DOHH2 (cell line): ENCODE results near the gene GPR160.

ENCODE experiments used
- H3F3A ChIP-seq: fragments of 200-600 bp; sonication (generic), shearing (Covaris generic); 2 replicates; pipeline ENCODE4 v1.6.0; 2016; ENCODE audit warnings: antibody characterized with exemption, mild to moderate bottlenecking; ENCODE audit not compliant: control insufficient read depth, insufficient read depth
- H3K27ac ChIP-seq: fragments of 200-600 bp; sonication (generic); 2 replicates; pipeline ENCODE4 v1.5.1; 2014; ENCODE audit warnings: low read depth, mild to moderate bottlenecking, low read length, moderate library complexity
- H3K27me3 ChIP-seq: fragments of 200-600 bp; sonication (generic); 2 replicates; pipeline ENCODE4 v1.6.1; 2014; ENCODE audit warnings: mild to moderate bottlenecking, low read length, mixed read lengths; ENCODE audit not compliant: control insufficient read depth
- H3K36me3 ChIP-seq: fragments of 200-600 bp; sonication (generic); 2 replicates; pipeline ENCODE4 v1.6.1; 2014; ENCODE audit warnings: mild to moderate bottlenecking, low read length, moderate library complexity, mixed read lengths; ENCODE audit not compliant: control insufficient read depth
- H3K4me1 ChIP-seq: fragments of 200-600 bp; sonication (generic); 2 replicates; pipeline ENCODE4 v1.6.1; 2014; ENCODE audit warnings: mild to moderate bottlenecking, low read length, mixed read lengths; ENCODE audit not compliant: control insufficient read depth
- H3K4me2 ChIP-seq: fragments of 200-600 bp; sonication (generic); 2 replicates; pipeline ENCODE4 v1.6.0; 2014; ENCODE audit warnings: mild to moderate bottlenecking, low read length, moderate library complexity
- H3K4me3 ChIP-seq: fragments of 200-600 bp; sonication (generic); 2 replicates; pipeline ENCODE4 v1.5.1; 2014; ENCODE audit warnings: mild to moderate bottlenecking, low read length, mixed read lengths
- H3K79me2 ChIP-seq: fragments of 200-600 bp; sonication (generic); 2 replicates; pipeline ENCODE4 v1.6.1; 2014; ENCODE audit warnings: mild to moderate bottlenecking, low read length, mixed read lengths; ENCODE audit not compliant: control insufficient read depth
- H3K9me2 ChIP-seq: fragments of 200-600 bp; sonication (generic); replicated peaks from 2 replicates; pipeline ENCODE4 v1.6.1; 2014; ENCODE audit warnings: mild to moderate bottlenecking, low read length, mixed read lengths; ENCODE audit not compliant: control insufficient read depth
- H3K9me3 ChIP-seq: fragments of 200-600 bp; sonication (generic); 2 replicates; pipeline ENCODE4 v1.6.1; 2014; ENCODE audit warnings: antibody characterized with exemption, low read length, mixed read lengths; ENCODE audit not compliant: control insufficient read depth, insufficient read depth
- H4K20me1 ChIP-seq: fragments of 200-600 bp; sonication (generic); 2 replicates; pipeline ENCODE4 v1.6.0; 2014; ENCODE audit warnings: low read depth, mild to moderate bottlenecking, antibody characterized with exemption, low read length, moderate library complexity; ENCODE audit not compliant: control insufficient read depth, insufficient read depth
- EZH2phosphoT487 ChIP-seq: fragments of 200-600 bp; sonication (generic); IDR thresholded peaks from 2 replicates; pipeline ENCODE4 v1.6.1; 2017; ENCODE audit warnings: borderline replicate concordance, mild to moderate bottlenecking, antibody characterized with exemption, low read length, moderate library complexity, mixed read lengths
- TF ChIP-seq, protein P1 (sequence below): fragments of 200-600 bp; sonication (generic); IDR thresholded peaks from one replicate; pipeline ENCODE4 v1.5.1; 2014; ENCODE audit warnings: antibody characterized with exemption, mild to moderate bottlenecking, low read depth, low read length; ENCODE audit not compliant: poor library complexity, severe bottlenecking

Gene GPR160

DNA sequence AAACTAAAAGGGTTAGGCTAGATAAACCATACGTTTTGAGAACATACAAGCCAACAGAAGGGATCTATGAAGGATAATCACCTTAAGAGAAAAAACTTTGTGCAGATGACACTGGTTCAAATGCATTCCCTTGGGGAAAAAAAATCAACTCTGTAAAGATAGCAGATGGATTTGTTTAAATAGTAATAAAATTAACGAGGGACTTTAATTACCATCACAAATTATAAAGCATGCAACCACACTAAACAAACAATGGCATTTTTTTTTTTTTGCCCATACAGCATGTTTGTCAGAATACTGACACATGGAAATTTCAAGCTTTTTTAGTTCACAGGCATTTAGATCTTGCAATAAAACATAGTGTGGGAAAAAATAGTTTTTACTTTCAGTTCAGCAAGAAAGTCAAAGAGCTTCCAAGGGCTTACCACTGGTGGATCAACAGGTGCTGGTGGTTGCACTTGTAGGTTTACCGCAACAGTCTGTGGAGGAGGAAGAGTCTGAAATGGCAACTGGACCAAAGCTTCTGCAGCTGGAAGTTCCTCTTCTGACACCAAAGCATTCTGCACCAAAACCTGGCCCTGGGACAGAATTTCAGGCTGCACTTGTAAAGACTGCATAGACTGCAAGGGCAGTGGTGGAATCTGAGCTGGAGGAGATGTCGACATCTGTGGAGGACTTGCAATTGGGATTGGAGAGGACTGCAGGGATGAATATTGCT lies 90.6 kb downstream of the GPR160 start:
- H3F3A ChIP-seq = no peaks in the 10 kb centered on the region
- TF ChIP-seq EZH2phosphoT487 = no peak
- TF ChIP-seq, protein P1, sequence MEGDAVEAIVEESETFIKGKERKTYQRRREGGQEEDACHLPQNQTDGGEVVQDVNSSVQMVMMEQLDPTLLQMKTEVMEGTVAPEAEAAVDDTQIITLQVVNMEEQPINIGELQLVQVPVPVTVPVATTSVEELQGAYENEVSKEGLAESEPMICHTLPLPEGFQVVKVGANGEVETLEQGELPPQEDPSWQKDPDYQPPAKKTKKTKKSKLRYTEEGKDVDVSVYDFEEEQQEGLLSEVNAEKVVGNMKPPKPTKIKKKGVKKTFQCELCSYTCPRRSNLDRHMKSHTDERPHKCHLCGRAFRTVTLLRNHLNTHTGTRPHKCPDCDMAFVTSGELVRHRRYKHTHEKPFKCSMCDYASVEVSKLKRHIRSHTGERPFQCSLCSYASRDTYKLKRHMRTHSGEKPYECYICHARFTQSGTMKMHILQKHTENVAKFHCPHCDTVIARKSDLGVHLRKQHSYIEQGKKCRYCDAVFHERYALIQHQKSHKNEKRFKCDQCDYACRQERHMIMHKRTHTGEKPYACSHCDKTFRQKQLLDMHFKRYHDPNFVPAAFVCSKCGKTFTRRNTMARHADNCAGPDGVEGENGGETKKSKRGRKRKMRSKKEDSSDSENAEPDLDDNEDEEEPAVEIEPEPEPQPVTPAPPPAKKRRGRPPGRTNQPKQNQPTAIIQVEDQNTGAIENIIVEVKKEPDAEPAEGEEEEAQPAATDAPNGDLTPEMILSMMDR = no peak
- no peak overlapping the region for H3K4me2 ChIP-seq
- peaks cover 66% of the 10 kb centered on the region for H3K36me3 ChIP-seq
- no peaks in the 10 kb centered on the region; the same call in 1 of the 2 replicates for H3K79me2 ChIP-seq
- H3K27me3 ChIP-seq = no peaks in the 10 kb centered on the region
- no peaks in the 10 kb centered on the region for H3K9me3 ChIP-seq
- H4K20me1 ChIP-seq = no peaks in the 10 kb centered on the region
- no peak overlapping the region for H3K27ac ChIP-seq
- H3K9me2 ChIP-seq = no peaks in the 10 kb centered on the region
- H3K4me1 ChIP-seq = peaks cover 16% of the 10 kb centered on the region
- H3K4me3 ChIP-seq = no peak overlapping the region

DNA sequence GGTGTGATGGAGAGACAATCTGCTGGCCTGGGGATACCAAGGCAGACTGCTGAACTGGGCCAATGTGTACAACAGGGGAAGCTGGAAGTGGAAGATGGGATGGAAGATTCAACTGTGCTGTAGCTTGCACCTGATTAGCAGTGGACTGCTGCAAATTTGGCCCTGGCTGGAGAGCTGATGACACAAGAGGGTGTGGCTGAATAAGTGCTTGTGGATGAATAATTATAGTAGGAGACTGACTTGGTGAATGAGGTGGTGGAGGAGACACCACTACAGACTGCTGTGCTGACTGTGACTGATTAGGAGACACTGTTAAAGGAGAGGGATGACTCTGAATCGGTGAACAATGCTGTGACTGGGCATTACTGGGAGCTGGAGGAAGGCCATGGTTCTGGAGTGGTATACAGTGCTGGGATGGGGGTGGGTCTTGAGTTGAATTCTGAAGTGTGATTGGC lies 91.2 kb downstream of the GPR160 start:
- no peak for TF ChIP-seq EZH2phosphoT487
- TF ChIP-seq, protein P1 = no peak
- Histone ChIP-seq H3K9me2 (no peaks in the 10 kb centered on the region), H3K4me2 (no peak overlapping the region), H3F3A (no peaks in the 10 kb centered on the region), H4K20me1 (no peaks in the 10 kb centered on the region), H3K36me3 (peaks cover 71% of the 10 kb centered on the region), H3K79me2 (no peaks in the 10 kb centered on the region; the same call in 1 of the 2 replicates), H3K27ac (no peak overlapping the region), H3K27me3 (no peaks in the 10 kb centered on the region), H3K9me3 (no peaks in the 10 kb centered on the region), H3K4me1 (peaks cover 16% of the 10 kb centered on the region), H3K4me3 (no peak overlapping the region)

DNA sequence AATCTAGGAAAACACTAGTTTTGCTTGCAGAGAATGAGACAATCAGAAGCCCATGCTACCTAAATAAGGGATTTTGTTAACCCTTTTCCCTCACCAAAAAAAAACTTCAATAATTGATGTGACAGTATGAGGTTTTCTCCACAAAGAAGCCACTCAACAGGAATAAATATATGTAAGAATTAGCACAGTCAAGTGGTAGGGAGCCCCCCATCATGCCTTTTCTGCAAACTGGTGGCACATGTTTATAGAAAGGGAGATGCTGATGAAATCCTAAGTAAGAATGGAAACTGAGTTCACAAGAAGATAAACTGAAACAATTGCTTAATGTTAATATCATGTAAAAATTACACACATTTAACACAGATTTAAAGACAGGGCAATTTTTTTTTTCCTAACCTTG lies 92.7 kb downstream of the GPR160 start:
- H3K27me3 ChIP-seq = no peaks in the 10 kb centered on the region
- H3K4me1 ChIP-seq = peaks cover 16% of the 10 kb centered on the region
- no peak overlapping the region for H3K4me2 ChIP-seq
- H3K27ac ChIP-seq = no peak overlapping the region
- no peaks in the 10 kb centered on the region for H3K9me2 ChIP-seq
- no peaks in the 10 kb centered on the region for H3K79me2 ChIP-seq
- H4K20me1 ChIP-seq = no peaks in the 10 kb centered on the region
- TF ChIP-seq, protein P1 = no peak
- TF ChIP-seq EZH2phosphoT487 = no peak
- H3F3A ChIP-seq = no peaks in the 10 kb centered on the region
- H3K9me3 ChIP-seq = no peaks in the 10 kb centered on the region
- H3K4me3 ChIP-seq = no peak overlapping the region
- peaks cover 73% of the 10 kb centered on the region for H3K36me3 ChIP-seq
